Mucosa of stomach (tissue), 1 donor: Measurements from ENCODE around the gene EPGN.

Experiments
- H3K27me3 ChIP-seq: one replicate; pipeline ENCODE4 v1.7.0; 2013; ENCODE audit warnings: mild to moderate bottlenecking, low read length; ENCODE audit not compliant: control insufficient read depth, insufficient read depth
- H3K36me3 ChIP-seq: one replicate; pipeline ENCODE4 v1.7.0; 2013; ENCODE audit warnings: low read length; ENCODE audit not compliant: control insufficient read depth, insufficient read depth
- H3K4me1 ChIP-seq: one replicate; pipeline ENCODE4 v1.7.0; 2013; ENCODE audit warnings: mild to moderate bottlenecking, low read length; ENCODE audit not compliant: control insufficient read depth, insufficient read depth
- H3K4me3 ChIP-seq: one replicate; pipeline ENCODE4 v1.7.0; 2013; ENCODE audit warnings: low read length
- H3K9ac ChIP-seq: one replicate; pipeline ENCODE4 v1.7.0; 2013; ENCODE audit warnings: mild to moderate bottlenecking, low read length, moderate library complexity
- H3K9me3 ChIP-seq: one replicate; pipeline ENCODE4 v1.7.0; 2013; ENCODE audit warnings: mild to moderate bottlenecking, low read length, moderate library complexity; ENCODE audit not compliant: control insufficient read depth
- donor health status: Pancreatic carcinoma.

Gene EPGN

DNA sequence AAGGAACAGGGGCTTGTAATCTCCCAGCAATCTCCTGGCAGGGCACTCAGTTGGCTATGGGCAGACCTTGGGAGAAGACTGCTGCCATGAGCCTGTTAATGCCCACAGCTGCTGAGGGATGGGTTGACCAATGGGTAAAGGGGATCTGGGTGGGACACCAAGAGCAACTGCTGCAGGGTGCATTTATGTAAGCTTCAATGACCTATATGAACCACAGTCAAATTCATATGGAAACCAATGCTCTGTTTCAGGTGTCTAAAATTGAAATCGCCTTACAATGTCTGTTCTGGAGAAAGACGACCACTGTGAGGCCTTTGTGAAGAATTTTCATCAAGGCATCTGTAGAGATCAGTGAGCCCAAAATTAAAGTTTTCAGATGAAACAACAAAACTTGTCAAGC, 6.1 kb downstream of the EPGN start:
- Histone ChIP-seq H3K4me1 (no peaks in the 10 kb centered on the region), H3K4me3 (no peak overlapping the region), H3K9ac (no peak overlapping the region), H3K9me3 (no peaks in the 10 kb centered on the region), H3K36me3 (no peaks in the 10 kb centered on the region), H3K27me3 (no peaks in the 10 kb centered on the region)

DNA sequence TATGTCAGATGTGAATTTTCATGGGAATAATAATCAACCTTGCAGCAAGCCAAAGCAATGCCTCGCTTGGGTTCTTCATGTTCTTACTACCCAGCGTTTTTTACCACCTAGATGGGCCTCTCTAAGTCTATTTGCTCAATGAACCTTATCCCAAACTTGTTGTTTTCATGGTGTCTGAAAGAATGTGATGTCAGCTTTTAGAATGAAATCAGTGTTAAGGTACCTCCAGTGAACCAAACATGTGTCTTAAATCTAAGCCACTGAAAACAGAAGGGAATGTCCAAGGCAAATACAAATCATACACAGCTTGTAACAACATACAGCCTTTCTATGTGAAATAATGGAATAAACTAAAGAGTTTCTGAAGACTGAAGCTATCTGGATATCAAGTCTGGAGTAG, 6.7 kb downstream of the EPGN start:
- Histone ChIP-seq H3K9me3 (no peaks in the 10 kb centered on the region), H3K36me3 (no peaks in the 10 kb centered on the region), H3K9ac (no peak overlapping the region), H3K4me1 (no peaks in the 10 kb centered on the region), H3K27me3 (no peaks in the 10 kb centered on the region), H3K4me3 (no peak overlapping the region)

DNA sequence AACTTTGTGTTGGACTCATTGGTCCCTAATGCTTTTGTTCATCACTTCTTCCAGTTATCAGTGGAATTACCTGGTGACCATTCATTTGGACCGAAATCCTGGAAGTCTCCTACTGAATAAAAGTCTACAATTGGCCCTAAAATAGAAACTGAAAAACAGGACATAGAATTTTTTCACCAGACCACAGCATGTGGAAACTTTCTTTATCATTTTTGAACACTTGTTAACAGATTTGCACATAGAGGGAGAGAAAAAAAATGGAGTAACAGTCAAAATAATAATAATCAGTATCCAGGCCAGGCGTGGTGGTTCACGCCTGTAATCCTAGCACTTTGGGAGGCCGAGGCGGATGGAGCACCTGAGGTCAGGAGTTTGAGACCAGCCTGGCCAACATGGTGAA, 7.1 kb downstream of the EPGN start:
- no peaks in the 10 kb centered on the region for H3K4me1 ChIP-seq
- H3K27me3 ChIP-seq, result no peaks in the 10 kb centered on the region
- H3K9ac ChIP-seq, result no peak overlapping the region
- no peaks in the 10 kb centered on the region for H3K36me3 ChIP-seq
- H3K9me3 ChIP-seq, result no peaks in the 10 kb centered on the region
- H3K4me3 ChIP-seq, result no peak overlapping the region

DNA sequence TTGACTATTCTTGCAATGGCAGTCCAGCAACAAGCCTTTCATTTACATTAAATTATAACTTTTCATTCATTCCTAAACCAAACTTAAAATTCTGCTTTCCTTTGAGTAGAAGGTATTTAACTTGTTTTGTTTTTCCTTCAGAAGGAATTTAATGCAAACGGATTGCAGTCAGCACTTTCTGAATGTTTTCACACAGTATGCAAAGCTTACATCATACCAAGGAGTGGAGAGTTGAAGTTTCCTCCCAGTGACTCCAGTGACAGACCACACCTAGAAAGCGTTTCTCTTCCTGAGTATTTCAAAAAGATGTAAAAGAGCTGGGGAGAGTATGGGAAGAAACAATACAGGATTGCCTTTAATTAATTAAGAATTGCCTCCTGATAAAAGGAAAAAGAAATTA, 8.1 kb downstream of the EPGN start:
- Histone ChIP-seq H3K4me1 (peaks cover 5% of the 10 kb centered on the region), H3K9ac (no peak overlapping the region), H3K27me3 (no peaks in the 10 kb centered on the region), H3K36me3 (no peaks in the 10 kb centered on the region), H3K4me3 (no peak overlapping the region), H3K9me3 (no peaks in the 10 kb centered on the region)

DNA sequence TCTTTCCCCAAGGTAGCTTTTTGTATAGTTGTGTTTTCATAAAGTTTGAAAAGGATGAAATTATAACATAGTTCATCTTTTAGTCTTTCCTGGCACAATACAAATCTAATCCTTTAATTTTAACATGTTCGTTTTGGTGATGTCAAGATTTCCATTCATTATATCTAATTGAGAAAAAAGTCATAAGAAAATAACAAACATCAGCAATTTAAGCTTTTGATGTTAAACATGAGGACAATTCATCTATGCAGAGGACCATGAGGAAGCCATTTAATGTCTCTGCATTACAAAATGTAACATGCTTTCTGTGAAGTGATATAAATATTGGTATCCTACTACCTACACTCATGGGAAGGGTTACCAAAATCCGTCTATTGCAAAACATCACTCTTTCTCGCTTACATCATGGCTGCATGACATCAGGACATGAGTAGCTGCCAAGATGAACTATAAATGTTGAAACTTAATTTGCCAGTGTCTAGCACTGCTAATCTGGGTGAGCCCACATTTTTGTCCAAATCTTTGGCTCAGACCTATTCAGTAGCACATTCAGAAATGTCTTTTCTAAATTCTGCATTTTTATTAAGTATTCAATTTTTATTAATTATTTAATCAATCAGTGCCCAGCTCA, 9.5 kb downstream of the EPGN start:
- Histone ChIP-seq H3K9ac (no peak overlapping the region), H3K27me3 (no peaks in the 10 kb centered on the region), H3K36me3 (no peaks in the 10 kb centered on the region), H3K4me1 (peaks cover 5% of the 10 kb centered on the region), H3K9me3 (no peaks in the 10 kb centered on the region), H3K4me3 (no peak overlapping the region)

DNA sequence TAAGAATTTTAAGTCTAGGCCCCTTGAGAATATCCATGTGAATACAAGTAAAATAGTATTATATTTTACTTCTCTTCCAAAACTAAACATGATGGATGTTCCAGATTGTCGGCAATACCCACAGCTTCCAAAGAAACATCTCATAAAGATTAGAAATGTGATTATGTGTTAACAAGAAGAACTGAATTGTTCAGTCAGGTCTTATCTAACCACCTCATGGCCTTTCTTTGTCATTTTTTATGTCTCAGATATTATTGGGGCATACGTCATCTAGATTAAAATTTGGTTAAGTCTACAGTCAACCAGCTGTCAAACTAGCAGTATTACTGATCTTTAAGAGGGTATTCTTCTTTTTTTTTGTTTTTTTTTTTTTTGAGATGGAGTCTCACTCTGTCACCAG, 10.0 kb downstream of the EPGN start:
- H3K27me3 ChIP-seq, result no peaks in the 10 kb centered on the region
- no peaks in the 10 kb centered on the region for H3K9me3 ChIP-seq
- no peak overlapping the region for H3K4me3 ChIP-seq
- peaks cover 5% of the 10 kb centered on the region for H3K4me1 ChIP-seq
- H3K9ac ChIP-seq, result no peak overlapping the region
- H3K36me3 ChIP-seq, result no peaks in the 10 kb centered on the region

DNA sequence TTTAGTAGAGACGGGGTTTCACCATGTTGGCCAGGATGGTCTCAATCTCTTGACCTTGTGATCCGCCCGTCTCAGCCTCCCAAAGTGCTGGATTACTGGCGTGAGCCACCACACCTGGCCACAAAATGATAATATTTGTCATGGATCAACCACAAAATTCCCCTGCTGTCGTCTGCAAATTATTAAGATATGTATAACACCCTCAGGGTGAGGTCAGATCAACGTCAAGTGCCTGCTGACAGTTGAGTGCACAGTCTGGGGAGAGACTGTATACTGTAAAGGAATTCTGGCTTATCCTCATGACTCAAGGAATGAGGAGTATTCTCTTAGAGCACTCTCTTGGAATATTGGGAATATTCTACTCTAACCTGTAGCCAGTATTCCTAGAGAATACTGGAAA, 11.2 kb downstream of the EPGN start:
- Histone ChIP-seq H3K27me3 (no peaks in the 10 kb centered on the region), H3K36me3 (no peaks in the 10 kb centered on the region), H3K4me3 (no peak overlapping the region), H3K9me3 (no peaks in the 10 kb centered on the region), H3K9ac (no peak overlapping the region), H3K4me1 (peaks cover 5% of the 10 kb centered on the region)

DNA sequence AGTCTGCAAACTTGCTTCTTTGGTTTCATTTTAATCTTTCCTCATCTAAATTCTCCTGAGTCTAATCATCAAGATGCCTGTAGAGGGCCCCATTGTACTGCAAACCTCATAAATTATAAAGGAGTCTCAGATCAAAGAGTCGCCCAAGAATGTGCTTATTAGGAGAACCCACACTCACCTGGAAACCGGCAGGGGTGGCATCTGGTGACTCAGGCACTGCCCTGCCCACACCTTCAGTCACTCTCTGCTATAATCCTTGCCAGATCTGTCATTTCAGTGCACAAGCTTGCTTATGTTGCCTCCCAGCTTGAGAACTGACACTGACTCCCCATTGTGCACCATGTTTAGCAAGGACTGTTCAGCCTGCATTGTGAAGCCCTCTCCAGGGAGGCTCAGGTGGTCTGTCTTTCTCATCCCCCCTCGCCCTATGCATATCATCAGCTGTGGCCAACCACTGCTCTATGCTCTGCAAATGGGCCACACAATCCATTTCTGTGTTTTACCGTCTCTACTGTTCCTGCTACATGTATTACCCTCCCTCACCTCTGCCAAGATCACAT, 12.4 kb downstream of the EPGN start:
- Histone ChIP-seq H3K9me3 (no peaks in the 10 kb centered on the region), H3K4me1 (peaks cover 5% of the 10 kb centered on the region), H3K27me3 (no peaks in the 10 kb centered on the region), H3K36me3 (no peaks in the 10 kb centered on the region), H3K4me3 (no peak overlapping the region), H3K9ac (no peak overlapping the region)

DNA sequence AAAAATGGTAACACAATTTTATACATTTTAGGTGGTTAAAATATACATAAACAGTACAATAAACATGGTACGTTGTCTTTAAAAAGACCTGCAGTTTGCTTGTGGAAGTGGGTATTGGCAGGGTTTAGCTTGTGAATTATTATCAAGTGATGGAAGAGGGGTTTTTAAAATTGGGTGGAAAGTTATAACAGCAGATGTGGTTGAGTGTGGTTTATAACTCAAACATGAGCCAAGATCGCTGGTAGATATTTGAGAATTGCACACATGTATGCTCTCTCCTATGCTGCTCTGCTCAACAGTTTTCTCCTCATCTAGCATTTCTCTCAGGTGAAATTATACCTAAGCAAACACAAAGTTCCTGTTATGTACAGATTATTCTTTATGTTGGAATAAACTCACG, 14.0 kb downstream of the EPGN start:
- Histone ChIP-seq H3K4me1 (peaks cover 5% of the 10 kb centered on the region), H3K4me3 (no peak overlapping the region), H3K36me3 (no peaks in the 10 kb centered on the region), H3K9me3 (no peaks in the 10 kb centered on the region), H3K9ac (no peak overlapping the region), H3K27me3 (no peaks in the 10 kb centered on the region)

DNA sequence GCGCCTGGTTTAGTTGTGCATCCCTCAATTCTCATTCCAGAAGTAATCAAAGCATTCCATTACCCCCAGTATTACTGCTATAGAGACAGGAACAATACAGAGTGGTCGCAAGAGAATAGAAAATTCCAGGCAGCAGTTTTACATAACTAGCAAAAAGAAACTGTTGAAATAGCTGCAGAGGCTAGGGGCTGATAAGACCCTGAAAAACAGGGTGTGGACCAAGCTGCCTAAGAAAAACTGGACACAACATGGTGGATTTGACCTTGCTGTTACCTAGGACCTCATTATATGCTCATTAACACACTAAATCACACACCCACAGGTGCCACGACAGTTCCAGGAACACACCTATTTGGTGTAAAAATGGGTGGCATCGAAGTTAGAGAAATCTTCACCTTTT, 15.4 kb downstream of the EPGN start:
- Histone ChIP-seq H3K9ac (no peak overlapping the region), H3K9me3 (no peaks in the 10 kb centered on the region), H3K4me1 (peaks cover 5% of the 10 kb centered on the region), H3K36me3 (no peaks in the 10 kb centered on the region), H3K4me3 (no peak overlapping the region), H3K27me3 (no peaks in the 10 kb centered on the region)

DNA sequence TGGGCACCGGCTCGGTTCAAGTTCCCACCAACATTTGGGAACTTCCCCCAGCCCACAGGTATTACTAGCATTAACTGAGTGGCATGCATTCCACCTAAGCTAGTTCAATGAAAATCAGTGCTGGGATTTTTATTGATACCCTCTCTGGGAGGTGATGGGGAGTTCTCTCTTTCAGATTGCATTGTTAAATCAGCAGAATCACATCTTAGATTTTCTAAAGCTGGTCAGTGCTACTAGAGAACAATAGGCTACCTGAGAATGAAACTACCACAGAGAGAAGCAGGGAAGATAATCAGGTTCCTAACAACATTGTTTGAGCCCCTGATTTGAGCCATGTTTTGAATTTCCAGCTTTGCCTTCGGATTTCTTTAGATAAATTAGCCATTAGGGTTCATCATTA, 16.0 kb downstream of the EPGN start:
- Histone ChIP-seq H3K4me1 (peaks cover 5% of the 10 kb centered on the region), H3K9ac (no peak overlapping the region), H3K4me3 (no peak overlapping the region), H3K9me3 (no peaks in the 10 kb centered on the region), H3K27me3 (no peaks in the 10 kb centered on the region), H3K36me3 (no peaks in the 10 kb centered on the region)

DNA sequence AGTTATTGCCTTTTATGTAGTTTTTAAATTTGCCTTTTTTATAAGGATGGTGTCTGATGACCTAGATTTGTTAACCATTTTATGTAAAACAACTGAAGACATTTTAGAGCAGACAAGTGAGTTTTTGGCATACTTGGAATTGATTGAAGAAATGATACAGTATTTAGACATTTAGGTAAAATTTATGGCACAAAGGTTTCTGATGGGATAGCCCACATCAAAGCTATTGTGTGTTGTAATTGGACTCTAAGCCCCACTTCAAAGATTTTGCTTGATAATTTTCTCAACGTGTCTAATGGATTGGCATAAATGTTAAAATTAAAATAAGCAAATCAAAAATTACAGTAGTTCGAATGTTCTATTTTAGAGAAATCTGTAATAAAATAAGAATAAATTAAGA, 17.6 kb downstream of the EPGN start:
- no peak overlapping the region for H3K4me3 ChIP-seq
- no peaks in the 10 kb centered on the region for H3K27me3 ChIP-seq
- H3K36me3 ChIP-seq, result no peaks in the 10 kb centered on the region
- no peaks in the 10 kb centered on the region for H3K9me3 ChIP-seq
- H3K9ac ChIP-seq, result no peak overlapping the region
- H3K4me1 ChIP-seq, result peaks cover 2% of the 10 kb centered on the region

DNA sequence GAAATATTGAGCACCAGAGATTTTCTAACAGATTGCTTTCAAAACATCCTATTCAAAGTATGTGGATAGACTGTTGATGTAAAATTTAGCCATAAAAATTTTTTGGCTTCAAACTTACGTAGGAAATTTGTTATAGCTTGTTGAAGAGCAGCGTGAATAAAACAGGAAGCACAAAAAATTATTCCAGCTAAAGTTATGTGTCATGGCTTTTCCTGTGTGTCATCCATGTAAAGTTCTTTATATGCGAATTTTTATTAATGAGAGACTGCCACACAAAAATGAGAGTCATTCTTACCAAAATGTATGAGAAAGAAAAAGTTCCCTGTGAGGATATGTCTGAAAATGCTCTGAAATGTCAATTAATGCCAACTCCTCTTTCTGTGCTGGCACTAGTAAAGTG, 19.5 kb downstream of the EPGN start:
- no peak overlapping the region for H3K4me3 ChIP-seq
- no peak overlapping the region for H3K9ac ChIP-seq
- H3K9me3 ChIP-seq, result no peaks in the 10 kb centered on the region
- H3K4me1 ChIP-seq, result no peaks in the 10 kb centered on the region
- no peaks in the 10 kb centered on the region for H3K36me3 ChIP-seq
- H3K27me3 ChIP-seq, result no peaks in the 10 kb centered on the region
